Measurements from ENCODE around the gene LMOD1.
"Not testable (repeated sequence)": the region's sequence is repeated elsewhere in the genome, so short reads cannot be mapped to it uniquely, and the experiment has no call there.

LMOD1 gene

GRCh38 chr1:201946224-201946908 lies at the start of gene LMOD1:
Gene LMOD1 (minus strand): TSS chr1:201946548. CDS start chr1:201946340, 208 bp downstream.
- DNase-seq (ENCODE audit: low read depth in 2 of 2) = no peak

GRCh38 chr1:201990427-201990826 lies 44.1 kb upstream of the LMOD1 start:
- DNase-seq (ENCODE audit: low read depth in 2 of 2) = no peak

GRCh38 chr1:201989354-201990128 lies 43.2 kb upstream of the LMOD1 start:
- no peak for DNase-seq (ENCODE audit: low read depth in 2 of 2)

- DNase-seq (ENCODE audit: low read depth in 2 of 2) = no peak
These were observed 42.3 kb upstream of the LMOD1 start for GRCh38 chr1:201988601-201989000.

GRCh38 chr1:201985355-201985754 lies 39.0 kb upstream of the LMOD1 start:
- no peak for DNase-seq (ENCODE audit: low read depth in 2 of 2)

- no peak for DNase-seq (ENCODE audit: low read depth in 2 of 2)
These were observed 38.1 kb upstream of the LMOD1 start for GRCh38 chr1:201984446-201984845.

GRCh38 chr1:201983380-201983805 lies 37.0 kb upstream of the LMOD1 start:
- DNase-seq (ENCODE audit: low read depth in 2 of 2) = no peak

GRCh38 chr1:201982623-201983379 lies 36.5 kb upstream of the LMOD1 start, which contains the start of gene RNPEP:
Gene RNPEP (plus strand): TSS chr1:201982648. CDS start chr1:201982667, 19 bp downstream.
- peak; percentile 30 to 36 for DNase-seq (ENCODE audit: low read depth in 2 of 2)

- peak; percentile 17 to 61 for DNase-seq (ENCODE audit: low read depth in 2 of 2)
These were observed 35.8 kb upstream of the LMOD1 start for GRCh38 chr1:201982082-201982622.

GRCh38 chr1:201970334-201971159 lies 24.2 kb upstream of the LMOD1 start:
- no peak for DNase-seq (ENCODE audit: low read depth in 2 of 2)

- DNase-seq (ENCODE audit: low read depth in 2 of 2) = no peak
These were observed 22.0 kb upstream of the LMOD1 start for GRCh38 chr1:201968202-201968925.

GRCh38 chr1:201966171-201966570 lies 19.8 kb upstream of the LMOD1 start:
- DNase-seq (ENCODE audit: low read depth in 2 of 2) = no peak

GRCh38 chr1:201964261-201964660 lies 17.9 kb upstream of the LMOD1 start:
- no peak for DNase-seq (ENCODE audit: low read depth in 2 of 2)

GRCh38 chr1:201962382-201962781 lies 16.0 kb upstream of the LMOD1 start:
- not testable (repeated sequence) for DNase-seq (ENCODE audit: low read depth in 2 of 2)

GRCh38 chr1:201958348-201958747 lies 12.0 kb upstream of the LMOD1 start:
- no peak for DNase-seq (ENCODE audit: low read depth in 2 of 2)

GRCh38 chr1:201955729-201956143 lies 9.4 kb upstream of the LMOD1 start:
- DNase-seq (ENCODE audit: low read depth in 2 of 2) = no peak

- DNase-seq (ENCODE audit: low read depth in 2 of 2) = peak; percentile 89 to 93
These were observed 8.8 kb upstream of the LMOD1 start, which contains the start of gene TIMM17A for GRCh38 chr1:201955009-201955728. Gene TIMM17A (plus strand): TSS chr1:201955503. CDS start chr1:201955527, 24 bp downstream.

GRCh38 chr1:201954263-201955008 lies 8.1 kb upstream of the LMOD1 start:
- no peak for DNase-seq (ENCODE audit: low read depth in 2 of 2)

- DNase-seq (ENCODE audit: low read depth in 2 of 2) = no peak
These were observed 3.1 kb upstream of the LMOD1 start for GRCh38 chr1:201949491-201949890.
